ENCODE data around the gene AGO3.

Gene AGO3

GRCh38 chr1:36093929-36094328, 163.0 kb downstream of the AGO3 start:
- no peak for ATAC-seq
- TF ChIP-seq CSDC2 (CRISPR knock-in tag; IDR thresholded peaks at IDR 0.05): no peak
- no peak for TF ChIP-seq ZFP30 (CRISPR knock-in tag; IDR thresholded peaks at IDR 0.05)
- TF ChIP-seq TSHZ2 (CRISPR knock-in tag; IDR thresholded peaks at IDR 0.05): no peak
- TF ChIP-seq TOX (CRISPR knock-in tag; IDR thresholded peaks at IDR 0.05; ENCODE audit: borderline replicate concordance): no peak
- TF ChIP-seq TCF4 (CRISPR knock-in tag; IDR thresholded peaks at IDR 0.05; ENCODE audit: borderline replicate concordance): no peak
- TF ChIP-seq CREB5 (CRISPR knock-in tag; IDR thresholded peaks at IDR 0.05; ENCODE audit: low read depth): no peak
- no peak for TF ChIP-seq ISL1 (CRISPR knock-in tag; IDR thresholded peaks at IDR 0.05)
- no peak for TF ChIP-seq ZNF70 (CRISPR knock-in tag; IDR thresholded peaks at IDR 0.05)
- TF ChIP-seq CSRNP3 (CRISPR knock-in tag; IDR thresholded peaks at IDR 0.05): no peak
- TF ChIP-seq SNAI2 (CRISPR knock-in tag; IDR thresholded peaks at IDR 0.05): no peak
- no peak for TF ChIP-seq ZC3H10 (CRISPR knock-in tag; IDR thresholded peaks at IDR 0.05)
- no peak for TF ChIP-seq POU6F1 (CRISPR knock-in tag; IDR thresholded peaks at IDR 0.05; ENCODE audit: borderline replicate concordance, low read depth)
- TF ChIP-seq RARB (CRISPR knock-in tag; IDR thresholded peaks at IDR 0.05): no peak
- TF ChIP-seq ZNF8 (CRISPR knock-in tag; IDR thresholded peaks at IDR 0.05): no peak
- no peak for TF ChIP-seq GLIS3 (CRISPR knock-in tag; IDR thresholded peaks at IDR 0.05)

GRCh38 chr1:36094621-36095061, 163.7 kb downstream of the AGO3 start:
- ATAC-seq: peak; percentile 77
- no peak for TF ChIP-seq ZNF70 (CRISPR knock-in tag; IDR thresholded peaks at IDR 0.05)
- no peak for TF ChIP-seq TCF4 (CRISPR knock-in tag; IDR thresholded peaks at IDR 0.05; ENCODE audit: borderline replicate concordance)
- TF ChIP-seq PPARA (CRISPR knock-in tag; IDR thresholded peaks at IDR 0.05; ENCODE audit: borderline replicate concordance): no peak
- no peak for TF ChIP-seq GLIS3 (CRISPR knock-in tag; IDR thresholded peaks at IDR 0.05)
- no peak for TF ChIP-seq ARNTL (CRISPR knock-in tag; IDR thresholded peaks at IDR 0.05; ENCODE audit: borderline replicate concordance, low read depth)
- TF ChIP-seq BACH2 (CRISPR knock-in tag; IDR thresholded peaks at IDR 0.05; ENCODE audit: borderline replicate concordance): no peak
- TF ChIP-seq RARB (CRISPR knock-in tag; IDR thresholded peaks at IDR 0.05): no peak
- TF ChIP-seq TOX (CRISPR knock-in tag; IDR thresholded peaks at IDR 0.05; ENCODE audit: borderline replicate concordance): no peak
- TF ChIP-seq ZNF8 (CRISPR knock-in tag; IDR thresholded peaks at IDR 0.05): no peak
- no peak for TF ChIP-seq ZFP3 (CRISPR knock-in tag; IDR thresholded peaks at IDR 0.05)
- TF ChIP-seq ISL1 (CRISPR knock-in tag; IDR thresholded peaks at IDR 0.05): no peak
- no peak for TF ChIP-seq CSDC2 (CRISPR knock-in tag; IDR thresholded peaks at IDR 0.05)
- no peak for TF ChIP-seq PATZ1 (CRISPR knock-in tag; IDR thresholded peaks at IDR 0.05; ENCODE audit: borderline replicate concordance)
- TF ChIP-seq ZFP30 (CRISPR knock-in tag; IDR thresholded peaks at IDR 0.05): no peak
- TF ChIP-seq ESRRG (CRISPR knock-in tag; IDR thresholded peaks at IDR 0.05): no peak
- no peak for TF ChIP-seq OSR1 (CRISPR knock-in tag; IDR thresholded peaks at IDR 0.05)
- no peak for TF ChIP-seq CSRNP3 (CRISPR knock-in tag; IDR thresholded peaks at IDR 0.05)
- no peak for TF ChIP-seq ZC3H10 (CRISPR knock-in tag; IDR thresholded peaks at IDR 0.05)

Measured in SK-N-SH treated with all-trans-retinoic acid at 6 μM for 48 hours (cell line).